ENCODE data around the gene COL25A1. TPM values are rescaled to one million over a fixed set of nuclear protein-coding genes. Genes with fewer than 3 reads are reported as not detected.
A peak's percentile ranks its signal among the peaks of the same experiment; 100 is the strongest.

The COL25A1 gene
- total RNA-seq, 1 donor from 2014 or later, result 1.3 TPM

DNA sequence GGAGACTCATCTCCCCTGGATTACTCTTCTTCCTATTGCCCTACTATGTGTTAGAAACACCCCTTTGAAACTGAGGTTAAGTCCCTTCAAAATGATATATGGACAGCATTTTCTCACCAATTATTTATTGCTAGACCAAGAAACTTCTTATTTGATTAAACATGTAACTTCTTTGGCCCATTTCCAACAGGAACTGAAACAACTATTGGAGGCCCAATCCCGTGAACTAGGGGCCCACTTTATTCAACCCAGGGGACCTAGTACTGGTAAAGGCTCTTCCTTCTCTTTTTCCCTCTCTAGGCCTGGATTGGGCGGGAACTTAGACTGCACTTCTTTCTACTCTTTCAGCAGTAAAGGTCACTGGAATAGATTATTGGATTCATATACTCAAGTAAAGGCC lies 16.7 kb upstream of the COL25A1 start:
- no peaks in the 10 kb centered on the region for H3K4me1 Mint-ChIP-seq (ENCODE audit: unreplicated experiment)
- no peaks in the 10 kb centered on the region for H3K27me3 Mint-ChIP-seq (ENCODE audit: unreplicated experiment)
- H3K36me3 Mint-ChIP-seq (ENCODE audit: unreplicated experiment), result no peaks in the 10 kb centered on the region
- peaks cover 25% of the 10 kb centered on the region for H3K9me3 Mint-ChIP-seq (ENCODE audit: unreplicated experiment)
- TF ChIP-seq, protein P1, sequence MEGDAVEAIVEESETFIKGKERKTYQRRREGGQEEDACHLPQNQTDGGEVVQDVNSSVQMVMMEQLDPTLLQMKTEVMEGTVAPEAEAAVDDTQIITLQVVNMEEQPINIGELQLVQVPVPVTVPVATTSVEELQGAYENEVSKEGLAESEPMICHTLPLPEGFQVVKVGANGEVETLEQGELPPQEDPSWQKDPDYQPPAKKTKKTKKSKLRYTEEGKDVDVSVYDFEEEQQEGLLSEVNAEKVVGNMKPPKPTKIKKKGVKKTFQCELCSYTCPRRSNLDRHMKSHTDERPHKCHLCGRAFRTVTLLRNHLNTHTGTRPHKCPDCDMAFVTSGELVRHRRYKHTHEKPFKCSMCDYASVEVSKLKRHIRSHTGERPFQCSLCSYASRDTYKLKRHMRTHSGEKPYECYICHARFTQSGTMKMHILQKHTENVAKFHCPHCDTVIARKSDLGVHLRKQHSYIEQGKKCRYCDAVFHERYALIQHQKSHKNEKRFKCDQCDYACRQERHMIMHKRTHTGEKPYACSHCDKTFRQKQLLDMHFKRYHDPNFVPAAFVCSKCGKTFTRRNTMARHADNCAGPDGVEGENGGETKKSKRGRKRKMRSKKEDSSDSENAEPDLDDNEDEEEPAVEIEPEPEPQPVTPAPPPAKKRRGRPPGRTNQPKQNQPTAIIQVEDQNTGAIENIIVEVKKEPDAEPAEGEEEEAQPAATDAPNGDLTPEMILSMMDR (IDR thresholded peaks at IDR 0.05), result no peak
- H3K4me3 Mint-ChIP-seq (ENCODE audit: unreplicated experiment), result no peak overlapping the region
- no peak overlapping the region for H3K27ac Mint-ChIP-seq (ENCODE audit: unreplicated experiment)
- no peak for DNase-seq (ENCODE audit: extremely low spot score, unreplicated experiment)

DNA sequence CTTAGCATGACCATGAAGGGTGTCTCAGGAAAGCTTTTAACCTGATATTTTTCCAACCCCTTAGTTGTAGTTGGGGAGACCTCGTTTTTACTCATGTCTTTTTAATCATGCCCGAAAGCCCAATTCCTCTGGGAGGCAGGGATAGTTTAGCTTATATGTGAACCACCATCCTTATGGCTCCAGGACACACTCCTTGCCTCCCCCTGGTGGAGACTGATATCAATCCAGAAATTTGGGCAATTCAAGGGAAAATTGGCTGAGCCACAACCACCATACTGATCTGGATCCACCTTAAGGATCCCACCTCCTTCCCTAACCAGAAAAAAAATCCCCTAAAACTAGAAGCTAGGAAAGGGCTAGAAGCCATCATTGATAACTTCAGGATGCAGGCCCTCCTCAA lies 13.4 kb upstream of the COL25A1 start:
- Mint-ChIP-seq H3K4me3 (ENCODE audit: unreplicated experiment) (no peak overlapping the region), H3K36me3 (ENCODE audit: unreplicated experiment) (no peaks in the 10 kb centered on the region), H3K9me3 (ENCODE audit: unreplicated experiment) (peaks cover 12% of the 10 kb centered on the region), H3K27ac (ENCODE audit: unreplicated experiment) (no peak overlapping the region), H3K27me3 (ENCODE audit: unreplicated experiment) (peaks cover 1% of the 10 kb centered on the region), H3K4me1 (ENCODE audit: unreplicated experiment) (no peaks in the 10 kb centered on the region)
- TF ChIP-seq, protein P1 (IDR thresholded peaks at IDR 0.05), result peak; percentile 49
- no peak for DNase-seq (ENCODE audit: extremely low spot score, unreplicated experiment)

DNA sequence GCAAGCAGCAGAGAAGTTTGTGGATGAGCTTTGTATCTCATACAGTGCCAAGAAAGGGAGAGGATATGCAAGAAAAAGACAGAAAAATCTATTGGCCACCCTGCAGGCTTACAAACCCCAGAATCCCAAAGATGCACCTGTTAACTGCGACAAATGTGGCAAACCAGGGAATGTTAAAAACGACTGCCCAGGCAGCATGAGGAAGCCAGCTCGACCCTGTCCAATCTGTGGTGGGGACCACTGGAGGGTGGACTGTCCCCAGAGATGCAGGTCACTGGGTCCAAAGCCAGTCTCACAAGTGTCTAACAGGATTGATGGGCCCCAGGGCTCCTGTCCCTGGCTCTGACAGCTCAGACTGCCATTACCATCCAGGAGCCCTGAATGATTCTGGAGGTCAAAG lies 12.9 kb upstream of the COL25A1 start:
- Mint-ChIP-seq H3K27me3 (ENCODE audit: unreplicated experiment) (peaks cover 6% of the 10 kb centered on the region), H3K4me1 (ENCODE audit: unreplicated experiment) (no peaks in the 10 kb centered on the region), H3K36me3 (ENCODE audit: unreplicated experiment) (no peaks in the 10 kb centered on the region), H3K9me3 (ENCODE audit: unreplicated experiment) (peaks cover 7% of the 10 kb centered on the region), H3K4me3 (ENCODE audit: unreplicated experiment) (no peak overlapping the region), H3K27ac (ENCODE audit: unreplicated experiment) (no peak overlapping the region)
- DNase-seq (ENCODE audit: extremely low spot score, unreplicated experiment), result no peak
- TF ChIP-seq, protein P1 (IDR thresholded peaks at IDR 0.05), result no peak

DNA sequence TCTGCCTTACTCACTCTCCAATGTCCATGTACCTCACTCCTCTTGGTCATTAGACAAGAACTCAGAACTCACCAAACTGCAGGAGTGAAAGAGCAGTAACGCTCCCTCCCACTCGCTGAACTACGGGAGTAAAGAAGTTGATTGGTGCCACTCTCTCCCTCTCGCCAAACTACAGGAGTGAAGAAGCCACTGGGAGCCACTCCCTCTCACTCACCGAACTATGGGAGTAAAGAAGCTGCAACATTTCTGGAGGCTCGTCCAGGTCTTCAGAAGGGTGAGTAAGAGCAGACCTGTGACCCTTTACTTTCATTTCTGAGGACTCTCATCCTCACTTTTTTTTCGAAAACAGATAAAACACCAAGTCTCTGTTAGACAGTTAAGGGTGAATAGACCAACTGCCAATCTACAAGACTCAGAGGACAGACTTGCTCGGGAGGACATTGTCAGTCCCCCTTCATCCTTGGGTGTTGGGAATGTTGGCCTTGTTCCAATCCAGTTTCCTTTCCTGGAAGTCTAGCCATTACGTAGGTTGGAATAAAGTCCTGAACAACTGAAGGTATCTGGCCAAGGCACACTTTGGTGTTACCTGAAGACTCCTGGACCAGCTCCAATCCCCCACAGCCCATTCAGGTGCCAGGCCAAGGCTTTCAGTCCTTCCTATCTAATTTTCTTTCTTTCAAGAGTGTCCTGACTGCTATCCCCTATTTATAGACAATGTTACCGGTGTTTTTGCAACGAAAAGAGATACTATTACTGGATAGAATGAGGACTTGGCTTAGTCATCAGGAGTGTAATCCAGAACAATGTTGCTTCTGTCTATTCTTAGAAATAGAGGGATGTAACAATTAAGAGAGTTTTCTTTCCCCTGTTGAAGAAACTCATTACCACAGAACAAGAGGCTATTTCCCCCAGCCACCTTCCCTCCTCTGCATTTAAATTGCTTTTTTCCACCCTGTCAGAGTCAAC lies 11.0 kb upstream of the COL25A1 start:
- H3K27me3 Mint-ChIP-seq (ENCODE audit: unreplicated experiment), result peaks cover 15% of the 10 kb centered on the region
- H3K4me3 Mint-ChIP-seq (ENCODE audit: unreplicated experiment), result no peak overlapping the region
- H3K4me1 Mint-ChIP-seq (ENCODE audit: unreplicated experiment), result no peaks in the 10 kb centered on the region

DNA sequence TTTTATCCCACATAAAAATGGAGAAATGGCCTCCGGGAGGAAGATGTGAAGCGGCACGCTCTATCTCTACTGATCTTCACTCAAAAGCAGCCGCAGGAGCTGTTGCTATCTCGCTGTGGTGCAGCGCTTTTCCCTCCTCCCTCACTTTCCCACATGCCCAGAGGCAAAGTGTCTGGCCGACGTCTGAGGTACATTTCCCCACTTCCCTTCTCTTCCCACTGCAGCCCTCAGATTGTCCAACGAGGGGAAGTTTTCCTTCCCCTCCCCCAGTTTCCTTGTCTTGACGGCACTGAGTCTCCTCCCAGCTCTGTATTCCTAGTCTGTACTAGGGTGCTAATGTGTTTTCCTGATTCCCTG lies 660 bp upstream of the COL25A1 start:
- Mint-ChIP-seq H3K4me1 (ENCODE audit: unreplicated experiment) (peaks cover 10% of the 10 kb centered on the region), H3K27me3 (ENCODE audit: unreplicated experiment) (peaks cover 50% of the 10 kb centered on the region), H3K9me3 (ENCODE audit: unreplicated experiment) (no peaks in the 10 kb centered on the region), H3K27ac (ENCODE audit: unreplicated experiment) (peak overlapping the region; percentile 5), H3K36me3 (ENCODE audit: unreplicated experiment) (no peaks in the 10 kb centered on the region), H3K4me3 (ENCODE audit: unreplicated experiment) (peak overlapping the region; percentile 78)
- TF ChIP-seq, protein P1 (IDR thresholded peaks at IDR 0.05), result no peak
- no peak for DNase-seq (ENCODE audit: extremely low spot score, unreplicated experiment)

More for the DNA sequence above, 11.0 kb upstream of the COL25A1 start:
- peaks cover 6% of the 10 kb centered on the region for H3K9me3 Mint-ChIP-seq (ENCODE audit: unreplicated experiment)
- no peak for DNase-seq (ENCODE audit: extremely low spot score, unreplicated experiment)
- no peaks in the 10 kb centered on the region for H3K36me3 Mint-ChIP-seq (ENCODE audit: unreplicated experiment)
- H3K27ac Mint-ChIP-seq (ENCODE audit: unreplicated experiment), result no peak overlapping the region
- TF ChIP-seq, protein P1 (IDR thresholded peaks at IDR 0.05), result no peak
